NCI-H2171 (cell line): ENCODE measurements around the gene NDC1.
"Not testable (repeated sequence)": the region's sequence is repeated elsewhere in the genome, so short reads cannot be mapped to it uniquely, and the experiment has no call there.

Experiments used
- DNase-seq: peaks from one replicate; lab custom pipeline; 2025; lab: John Stamatoyannopoulos, UW

Gene NDC1

GRCh38 chr1:53822931-53823330 lies 15.2 kb downstream of the NDC1 start:
- no peak for DNase-seq

GRCh38 chr1:53821380-53821779 lies 16.7 kb downstream of the NDC1 start:
- DNase-seq: no peak

- no peak for DNase-seq
These were observed 18.7 kb downstream of the NDC1 start for GRCh38 chr1:53819387-53819786.

- DNase-seq: not testable (repeated sequence)
These were observed 21.5 kb downstream of the NDC1 start for GRCh38 chr1:53816584-53816983.

- DNase-seq: not testable (repeated sequence)
These were observed 22.6 kb downstream of the NDC1 start for GRCh38 chr1:53815484-53815883.

GRCh38 chr1:53811414-53811851 lies 26.7 kb downstream of the NDC1 start:
- DNase-seq: no peak

- DNase-seq: no peak
These were observed 27.6 kb downstream of the NDC1 start for GRCh38 chr1:53810497-53810896.

- DNase-seq: no peak
These were observed 28.1 kb downstream of the NDC1 start for GRCh38 chr1:53810007-53810406.

- DNase-seq: no peak
These were observed 30.2 kb downstream of the NDC1 start for GRCh38 chr1:53807916-53808315.

- DNase-seq: no peak
These were observed 33.1 kb downstream of the NDC1 start for GRCh38 chr1:53804791-53805505.

- DNase-seq: no peak
These were observed 33.9 kb downstream of the NDC1 start for GRCh38 chr1:53804181-53804580.

GRCh38 chr1:53800621-53801020 lies 37.5 kb downstream of the NDC1 start:
- DNase-seq: no peak

GRCh38 chr1:53799141-53799540 lies 39.0 kb downstream of the NDC1 start:
- DNase-seq: no peak

- DNase-seq: no peak
These were observed 45.3 kb downstream of the NDC1 start for GRCh38 chr1:53792806-53793205.

GRCh38 chr1:53787655-53788054 lies 50.4 kb downstream of the NDC1 start:
- DNase-seq: no peak

GRCh38 chr1:53783056-53783455 lies 55.0 kb downstream of the NDC1 start:
- DNase-seq: no peak

GRCh38 chr1:53781654-53782053 lies 56.4 kb downstream of the NDC1 start:
- DNase-seq: no peak

- no peak for DNase-seq
These were observed 60.8 kb downstream of the NDC1 start for GRCh38 chr1:53777272-53777671.

GRCh38 chr1:53771648-53772047 lies 66.4 kb downstream of the NDC1 start:
- no peak for DNase-seq

GRCh38 chr1:53769780-53770179 lies 68.3 kb downstream of the NDC1 start:
- DNase-seq: no peak

- DNase-seq: no peak
These were observed 68.9 kb downstream of the NDC1 start for GRCh38 chr1:53769184-53769583.

- DNase-seq: no peak
These were observed 71.2 kb downstream of the NDC1 start for GRCh38 chr1:53766831-53767405.

GRCh38 chr1:53766194-53766742 lies 71.8 kb downstream of the NDC1 start:
- no peak for DNase-seq

- DNase-seq: no peak
These were observed 72.4 kb downstream of the NDC1 start for GRCh38 chr1:53765657-53766056.
